ENCODE results near the gene OCRL.

The OCRL gene

GRCh38 chrX:129577877-129578276, 37.8 kb downstream of the OCRL start:
- Histone ChIP-seq H3K27me3 (replicated peaks) (no peaks in the 10 kb centered on the region), H3K36me3 (replicated peaks) (peaks cover 13% of the 10 kb centered on the region), H3K4me3 (ENCODE audit: low read depth, low read length) (no peak overlapping the region), H3K27ac (peak overlapping the region; percentile 65)
- in situ Hi-C loops (cut with HindIII; ENCODE audit: low pct_ligation_motif_present, low sequenced_read_pairs): no loop called here
- DNase-seq: no peak
- TF ChIP-seq CTCF (IDR thresholded peaks at IDR 0.05; ENCODE audit: low read depth, low read length, missing control alignments): no peak

- no peak for TF ChIP-seq CTCF (IDR thresholded peaks at IDR 0.05; ENCODE audit: low read depth, low read length, missing control alignments)
- H3K36me3 ChIP-seq (replicated peaks): no peaks in the 10 kb centered on the region
- no peak overlapping the region for H3K4me3 ChIP-seq (ENCODE audit: low read depth, low read length)
- in situ Hi-C loops (cut with HindIII; ENCODE audit: low pct_ligation_motif_present, low sequenced_read_pairs): no loop called here
- no peak overlapping the region for H3K27ac ChIP-seq
- DNase-seq: no peak
- no peaks in the 10 kb centered on the region for H3K27me3 ChIP-seq (replicated peaks)
These were observed 41.8 kb downstream of the OCRL start for GRCh38 chrX:129581904-129582303.

- in situ Hi-C loops (cut with HindIII; ENCODE audit: low pct_ligation_motif_present, low sequenced_read_pairs): no loop called here
- no peak for TF ChIP-seq CTCF (IDR thresholded peaks at IDR 0.05; ENCODE audit: low read depth, low read length, missing control alignments)
These were observed 45.1 kb downstream of the OCRL start for GRCh38 chrX:129585167-129585566.

GRCh38 chrX:129585691-129586090, 45.6 kb downstream of the OCRL start:
- no peak for TF ChIP-seq CTCF (IDR thresholded peaks at IDR 0.05; ENCODE audit: low read depth, low read length, missing control alignments)
- no peak for DNase-seq
- Histone ChIP-seq H3K27ac (no peak overlapping the region), H3K4me3 (ENCODE audit: low read depth, low read length) (no peak overlapping the region), H3K27me3 (replicated peaks) (no peaks in the 10 kb centered on the region), H3K36me3 (replicated peaks) (peaks cover 5% of the 10 kb centered on the region)
- in situ Hi-C loops (cut with HindIII; ENCODE audit: low pct_ligation_motif_present, low sequenced_read_pairs): no loop called here

More at GRCh38 chrX:129585167-129585566, 45.1 kb downstream of the OCRL start:
- DNase-seq: no peak
- Histone ChIP-seq H3K27me3 (replicated peaks) (no peaks in the 10 kb centered on the region), H3K27ac (no peak overlapping the region), H3K36me3 (replicated peaks) (peaks cover 5% of the 10 kb centered on the region), H3K4me3 (ENCODE audit: low read depth, low read length) (no peak overlapping the region)

- no peak for DNase-seq
- no peak overlapping the region for H3K4me3 ChIP-seq (ENCODE audit: low read depth, low read length)
- no peak for TF ChIP-seq CTCF (IDR thresholded peaks at IDR 0.05; ENCODE audit: low read depth, low read length, missing control alignments)
- H3K36me3 ChIP-seq (replicated peaks): peaks cover 8% of the 10 kb centered on the region
- no peaks in the 10 kb centered on the region for H3K27me3 ChIP-seq (replicated peaks)
- in situ Hi-C loops (cut with HindIII; ENCODE audit: low pct_ligation_motif_present, low sequenced_read_pairs): no loop called here
- no peak overlapping the region for H3K27ac ChIP-seq
These were observed 46.4 kb downstream of the OCRL start for GRCh38 chrX:129586446-129586845.

- H3K36me3 ChIP-seq (replicated peaks): peaks cover 8% of the 10 kb centered on the region
- no peak for DNase-seq
- no peak overlapping the region for H3K4me3 ChIP-seq (ENCODE audit: low read depth, low read length)
- no peak for TF ChIP-seq CTCF (IDR thresholded peaks at IDR 0.05; ENCODE audit: low read depth, low read length, missing control alignments)
- H3K27ac ChIP-seq: no peak overlapping the region
- in situ Hi-C loops (cut with HindIII; ENCODE audit: low pct_ligation_motif_present, low sequenced_read_pairs): no loop called here
- H3K27me3 ChIP-seq (replicated peaks): no peaks in the 10 kb centered on the region
These were observed 50.5 kb downstream of the OCRL start for GRCh38 chrX:129590596-129590995.
